Astrocyte of the hippocampus (primary cell): Measurements from ENCODE around the gene MLXIPL.
A peak's percentile ranks its signal among the peaks of the same experiment; 100 is the strongest.
"Not testable (repeated sequence)": the region's sequence is repeated elsewhere in the genome, so short reads cannot be mapped to it uniquely, and the experiment has no call there.

Experiments used
- DNase-seq: peaks from one replicate; pipeline ENCODE4 v3.0.0; 2011; ENCODE audit warnings: low read depth, low spot score

The MLXIPL gene, protein sequence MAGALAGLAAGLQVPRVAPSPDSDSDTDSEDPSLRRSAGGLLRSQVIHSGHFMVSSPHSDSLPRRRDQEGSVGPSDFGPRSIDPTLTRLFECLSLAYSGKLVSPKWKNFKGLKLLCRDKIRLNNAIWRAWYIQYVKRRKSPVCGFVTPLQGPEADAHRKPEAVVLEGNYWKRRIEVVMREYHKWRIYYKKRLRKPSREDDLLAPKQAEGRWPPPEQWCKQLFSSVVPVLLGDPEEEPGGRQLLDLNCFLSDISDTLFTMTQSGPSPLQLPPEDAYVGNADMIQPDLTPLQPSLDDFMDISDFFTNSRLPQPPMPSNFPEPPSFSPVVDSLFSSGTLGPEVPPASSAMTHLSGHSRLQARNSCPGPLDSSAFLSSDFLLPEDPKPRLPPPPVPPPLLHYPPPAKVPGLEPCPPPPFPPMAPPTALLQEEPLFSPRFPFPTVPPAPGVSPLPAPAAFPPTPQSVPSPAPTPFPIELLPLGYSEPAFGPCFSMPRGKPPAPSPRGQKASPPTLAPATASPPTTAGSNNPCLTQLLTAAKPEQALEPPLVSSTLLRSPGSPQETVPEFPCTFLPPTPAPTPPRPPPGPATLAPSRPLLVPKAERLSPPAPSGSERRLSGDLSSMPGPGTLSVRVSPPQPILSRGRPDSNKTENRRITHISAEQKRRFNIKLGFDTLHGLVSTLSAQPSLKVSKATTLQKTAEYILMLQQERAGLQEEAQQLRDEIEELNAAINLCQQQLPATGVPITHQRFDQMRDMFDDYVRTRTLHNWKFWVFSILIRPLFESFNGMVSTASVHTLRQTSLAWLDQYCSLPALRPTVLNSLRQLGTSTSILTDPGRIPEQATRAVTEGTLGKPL

DNA sequence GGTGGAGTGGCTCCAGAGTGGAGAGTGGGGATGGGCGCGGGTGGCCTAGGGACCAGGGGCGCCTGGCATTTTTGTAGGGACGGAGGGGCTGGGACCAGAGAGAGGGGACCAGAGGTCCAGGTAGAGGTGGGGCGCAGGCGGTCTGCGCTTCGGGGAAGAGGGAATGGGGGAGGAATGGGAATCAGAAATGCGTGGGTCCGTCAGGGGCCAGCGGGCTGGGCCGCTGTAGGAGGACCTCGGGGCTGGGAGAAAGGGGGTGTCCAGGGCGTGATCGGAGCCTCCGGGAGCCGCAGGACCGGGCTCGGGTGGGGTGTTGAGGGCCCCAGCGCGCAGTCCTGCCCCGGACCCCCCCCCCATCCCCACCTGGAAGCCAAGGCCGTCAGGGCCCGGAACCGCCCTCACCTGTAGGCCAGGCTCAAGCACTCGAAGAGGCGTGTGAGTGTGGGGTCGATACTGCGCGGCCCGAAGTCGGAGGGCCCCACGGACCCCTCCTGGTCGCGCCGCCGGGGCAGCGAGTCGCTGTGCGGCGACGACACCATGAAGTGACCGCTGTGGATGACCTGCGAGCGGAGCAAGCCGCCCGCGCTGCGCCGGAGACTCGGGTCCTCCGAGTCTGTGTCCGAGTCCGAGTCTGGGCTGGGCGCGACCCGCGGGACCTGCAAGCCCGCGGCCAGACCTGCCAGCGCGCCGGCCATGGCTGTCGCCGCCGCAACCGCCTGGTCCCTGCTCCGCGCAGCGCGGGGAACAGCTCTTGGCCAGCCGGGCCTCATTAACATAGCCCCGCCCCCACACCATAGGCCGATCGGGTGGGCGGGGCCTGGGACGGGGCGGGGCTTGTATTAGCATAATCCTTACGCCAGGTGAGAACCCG lies at the start of gene MLXIPL:
Gene MLXIPL, minus strand, starts transcription at position 725 of the 871 bp plus-strand sequence. Its CDS starts 30 bp downstream, at position 695.
- peak; percentile 78 for DNase-seq

DNA sequence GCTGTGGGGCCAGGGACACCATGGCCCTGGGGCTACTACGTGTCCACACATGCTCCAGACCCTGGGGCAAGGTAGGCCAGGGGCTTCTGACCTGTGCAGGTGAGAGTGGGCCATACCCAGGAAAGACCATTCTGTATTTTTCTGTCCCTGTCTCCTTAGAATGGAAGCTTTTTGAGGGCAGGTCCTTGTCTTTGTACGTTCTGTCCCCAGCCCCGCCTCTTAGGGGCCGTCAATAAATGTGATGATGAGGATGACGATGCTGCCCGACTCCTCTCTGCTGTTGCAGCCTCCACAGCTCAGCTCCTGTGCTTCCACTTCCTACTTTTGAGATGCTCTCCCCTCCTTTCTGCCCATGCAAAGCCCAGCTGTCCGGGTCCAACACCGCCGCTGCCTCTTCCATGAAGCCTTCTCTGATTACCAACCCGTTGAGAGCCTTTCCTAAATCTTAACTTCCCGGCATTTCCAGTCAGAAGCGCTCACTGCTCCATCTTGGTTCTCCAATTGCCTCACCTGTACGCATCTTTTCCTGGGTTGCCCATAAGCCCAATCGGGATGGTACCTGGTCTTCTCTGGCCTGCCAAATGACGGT lies 47.6 kb upstream of the MLXIPL start:
- DNase-seq = no peak

DNA sequence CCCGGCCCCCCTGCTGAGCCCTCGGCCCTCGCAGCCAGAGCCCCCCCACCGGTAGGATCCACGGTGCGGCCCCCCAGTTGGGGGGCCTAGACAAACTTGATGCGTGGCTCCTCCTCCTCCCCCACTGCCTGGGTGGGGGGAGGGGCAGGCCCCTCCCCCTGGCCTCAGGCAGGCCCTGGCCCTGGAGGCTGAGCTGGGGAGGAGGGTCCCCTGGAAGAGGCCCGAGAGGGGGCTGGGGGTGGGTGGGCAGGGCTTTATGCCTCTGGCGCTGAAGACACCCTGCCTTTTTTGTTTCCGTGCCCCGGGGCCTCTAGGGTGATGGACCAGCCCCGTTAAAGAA lies 47.0 kb upstream of the MLXIPL start:
- DNase-seq = no peak

DNA sequence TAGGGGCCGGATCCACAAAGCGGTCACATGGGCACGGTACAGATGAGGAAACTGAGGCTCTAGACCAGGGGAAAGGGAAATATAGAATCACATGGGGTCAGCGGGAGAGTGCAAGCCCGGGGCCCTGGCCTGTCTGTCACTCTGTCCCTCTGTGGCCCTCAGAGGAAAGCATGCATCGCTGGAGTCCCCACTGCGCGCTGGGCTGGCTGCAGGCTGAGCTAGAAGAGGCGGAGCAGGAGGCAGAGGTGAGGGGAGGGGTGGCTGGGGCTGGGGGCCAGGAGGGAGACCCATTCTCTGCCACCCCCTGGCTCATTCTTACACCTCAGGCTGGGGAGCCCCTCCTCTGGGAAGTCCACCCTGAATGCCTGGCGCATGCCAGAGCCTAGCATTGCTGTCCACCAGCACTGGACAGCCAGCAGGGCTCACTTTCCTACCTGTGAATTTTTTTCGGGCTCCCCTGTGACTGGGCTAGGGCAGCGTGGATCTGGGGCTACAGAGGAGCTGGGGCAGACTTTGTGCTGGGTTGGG lies 45.6 kb upstream of the MLXIPL start:
- DNase-seq = no peak

DNA sequence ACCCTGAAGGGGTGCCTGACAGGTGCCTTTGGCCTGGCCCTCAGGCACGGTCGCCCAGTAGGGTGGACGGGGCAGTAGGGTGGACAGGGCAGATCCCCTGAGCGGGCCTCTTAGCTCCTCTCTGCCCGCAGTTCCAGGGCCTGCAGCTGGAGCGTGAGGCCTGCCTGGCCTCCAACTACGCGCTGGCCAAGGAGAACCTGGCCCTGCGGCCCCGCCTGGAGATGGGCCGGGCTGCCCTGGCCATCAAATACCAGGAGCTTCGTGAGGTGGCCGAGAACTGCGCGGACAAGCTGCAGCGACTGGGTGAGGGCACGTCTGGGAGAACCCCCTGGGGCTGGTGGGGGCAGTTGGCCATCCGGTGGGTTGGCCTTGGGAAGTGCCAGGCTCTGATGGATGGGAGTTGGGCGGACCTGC lies 45.0 kb upstream of the MLXIPL start:
- DNase-seq = no peak

DNA sequence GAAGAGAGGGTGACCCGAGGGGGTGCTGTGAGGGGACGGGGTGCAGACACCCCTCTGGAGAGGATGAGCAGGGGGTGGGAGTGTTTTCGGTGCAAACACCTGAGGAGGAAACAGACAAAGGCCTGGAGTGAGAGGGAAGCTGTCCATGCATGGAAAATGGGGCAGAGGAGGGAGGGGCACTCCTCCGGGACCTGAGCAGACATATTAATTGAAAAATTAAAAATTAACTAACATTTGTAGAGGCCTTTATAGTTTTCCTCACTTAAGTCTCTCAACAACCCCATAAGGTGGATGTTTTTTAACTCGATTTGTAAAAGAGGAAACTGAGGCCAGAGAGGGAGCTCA lies 44.5 kb upstream of the MLXIPL start:
- DNase-seq = peak; percentile 23

DNA sequence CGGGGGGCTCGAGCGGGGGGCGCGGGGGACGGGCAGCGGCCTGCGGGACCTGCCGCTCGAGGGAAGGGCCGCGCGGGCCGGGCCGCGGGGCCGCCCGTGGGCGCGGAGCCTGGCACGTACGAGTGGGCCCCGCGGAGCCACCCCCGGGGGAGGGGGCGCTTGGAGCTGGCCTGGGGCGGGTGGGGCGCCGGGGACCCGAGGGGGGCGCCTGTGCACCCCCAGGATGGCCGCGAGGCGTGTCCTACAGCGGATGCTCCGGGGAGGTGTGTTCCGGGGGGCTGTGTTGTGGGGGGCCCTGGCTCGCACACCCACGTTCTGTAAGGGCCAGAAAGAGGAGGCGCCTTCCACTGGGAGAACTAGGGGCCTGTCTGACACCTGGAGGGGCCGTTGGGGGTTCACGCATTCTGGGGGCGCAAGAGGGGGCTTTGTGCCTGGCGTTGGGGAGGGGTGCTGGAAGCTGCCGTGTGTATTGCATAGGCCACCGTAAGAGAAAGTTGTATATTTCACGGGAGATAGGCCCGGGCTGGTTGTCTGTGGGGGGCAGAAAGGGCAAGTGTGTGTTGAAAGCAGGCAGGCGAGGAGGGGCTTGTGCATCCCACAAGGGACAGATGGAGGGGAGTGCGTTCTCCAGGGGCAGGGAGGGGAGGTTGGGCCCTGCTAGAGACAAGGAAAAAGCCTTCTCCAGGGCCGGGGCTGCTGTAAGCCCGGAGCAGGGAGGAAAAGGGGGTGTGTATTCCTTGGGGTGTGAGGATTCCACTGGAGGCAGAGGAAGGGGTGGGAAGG lies 44.0 kb upstream of the MLXIPL start:
- peak; percentile 39 for DNase-seq

DNA sequence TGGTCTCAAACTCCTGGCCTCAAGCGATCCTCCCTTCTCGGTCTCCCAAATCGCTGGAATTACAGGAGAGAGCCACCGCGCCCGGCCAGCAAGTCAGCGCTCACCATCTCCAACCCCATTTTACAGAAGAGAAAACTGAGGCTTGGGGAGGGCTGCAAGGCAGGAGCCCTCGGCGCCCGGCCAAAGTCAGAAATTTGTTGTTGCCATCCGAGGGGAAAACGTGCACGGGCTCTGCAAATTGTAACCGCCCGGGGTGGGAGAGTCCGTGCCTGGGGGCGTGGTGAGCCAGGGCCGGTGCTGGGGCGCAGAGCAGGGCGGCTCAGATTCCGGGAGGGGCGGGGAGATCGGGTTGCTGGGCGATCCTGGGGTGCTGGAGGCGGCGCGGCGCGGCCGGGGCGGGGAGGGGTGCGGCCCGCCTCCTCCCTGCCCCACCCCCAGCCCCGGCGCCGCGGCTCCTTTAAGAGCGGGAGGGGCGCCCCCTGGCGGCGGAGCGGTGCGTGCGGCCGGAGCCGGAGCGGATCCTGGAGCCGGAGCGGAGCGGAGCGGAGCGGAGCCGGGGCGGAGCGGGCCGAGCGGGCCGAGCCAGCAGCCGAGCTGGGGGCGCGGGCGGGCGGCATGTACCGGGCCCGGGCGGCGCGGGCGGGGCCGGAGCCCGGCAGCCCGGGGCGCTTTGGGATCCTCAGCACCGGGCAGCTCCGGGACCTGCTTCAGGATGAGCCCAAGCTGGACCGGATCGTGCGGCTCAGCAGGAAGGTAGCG lies 43.2 kb upstream of the MLXIPL start, which contains the start of gene VPS37D:
Gene VPS37D, plus strand, starts transcription at position 488 of the 759 bp plus-strand sequence. Its CDS starts 128 bp downstream, at position 616.
- peak; percentile 96 for DNase-seq

DNA sequence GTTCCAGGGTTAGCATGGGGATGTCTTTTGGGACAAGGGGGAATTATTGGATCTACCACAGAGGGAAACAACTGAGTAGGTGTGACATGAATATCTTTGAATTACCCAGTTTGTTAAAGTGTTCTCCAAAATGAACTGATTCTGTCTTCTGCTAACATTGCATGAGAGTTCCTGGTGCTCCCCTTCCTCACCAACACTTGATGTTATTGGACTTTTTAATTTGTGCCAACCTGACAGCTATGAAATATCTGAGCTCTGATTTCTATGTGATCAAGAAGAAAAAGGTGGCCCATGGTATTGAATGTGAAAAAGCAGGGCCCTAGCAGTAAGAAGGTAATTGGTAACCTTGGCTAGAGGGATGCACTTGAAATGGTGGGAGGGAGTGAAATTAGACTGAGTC lies 38.7 kb upstream of the MLXIPL start:
- no peak for DNase-seq

DNA sequence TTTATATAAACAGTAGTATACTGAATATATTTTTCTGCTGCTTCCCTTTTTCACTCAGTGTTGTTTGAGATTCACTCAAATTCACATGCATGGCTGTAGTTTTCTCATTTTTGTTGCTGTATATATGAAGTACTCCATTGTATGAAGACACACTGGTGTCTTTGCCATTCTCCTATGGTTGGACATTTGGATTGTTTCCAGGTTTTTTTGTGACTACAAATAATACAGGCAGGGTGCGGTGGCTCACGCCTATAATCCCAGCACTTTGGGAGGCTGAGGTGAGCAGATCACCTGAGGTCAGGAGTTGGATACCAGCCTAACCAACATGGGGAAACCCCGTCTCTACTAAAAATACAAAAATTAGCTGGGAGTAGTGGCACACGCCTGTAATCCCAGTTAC lies 36.3 kb upstream of the MLXIPL start:
- not testable (repeated sequence) for DNase-seq

DNA sequence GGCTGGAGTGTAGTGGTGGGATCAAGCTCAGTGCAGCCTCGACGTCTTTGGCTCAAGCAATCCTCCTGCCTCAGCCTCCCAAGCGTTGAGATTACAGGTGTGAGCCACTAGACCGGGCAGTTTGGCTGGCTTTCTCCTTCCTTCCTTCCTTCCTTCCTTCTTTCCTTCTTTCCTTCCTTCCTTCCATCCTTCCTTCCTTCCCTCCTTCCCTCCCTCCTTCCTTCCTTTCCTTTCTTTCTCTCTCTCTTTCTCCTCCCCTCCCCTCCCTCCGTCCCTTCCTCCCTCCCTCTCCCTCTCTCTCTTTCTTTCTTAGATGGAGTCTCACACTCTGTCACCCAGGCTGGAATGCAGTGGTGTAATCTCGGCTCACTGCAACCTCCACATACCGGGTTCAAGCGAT lies 35.7 kb upstream of the MLXIPL start:
- DNase-seq = no peak

DNA sequence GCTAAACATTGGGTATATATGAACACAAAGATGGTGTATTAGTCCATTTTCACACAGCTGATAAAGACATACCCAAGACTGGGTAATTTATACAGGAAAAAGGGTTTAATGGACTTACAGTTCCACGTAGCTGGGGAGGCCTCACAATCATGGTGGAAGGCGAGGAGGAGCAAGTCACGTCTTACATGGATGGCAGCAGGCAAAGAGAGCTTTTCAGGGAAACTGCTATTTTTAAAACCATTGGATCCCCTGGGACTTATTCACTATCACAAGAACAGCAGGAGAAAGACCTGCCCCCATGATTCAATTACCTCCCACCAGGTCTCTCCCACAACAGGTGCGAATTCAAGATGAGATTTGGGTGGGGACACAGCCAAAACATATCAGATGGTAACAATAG lies 31.0 kb upstream of the MLXIPL start:
- not testable (repeated sequence) for DNase-seq

DNA sequence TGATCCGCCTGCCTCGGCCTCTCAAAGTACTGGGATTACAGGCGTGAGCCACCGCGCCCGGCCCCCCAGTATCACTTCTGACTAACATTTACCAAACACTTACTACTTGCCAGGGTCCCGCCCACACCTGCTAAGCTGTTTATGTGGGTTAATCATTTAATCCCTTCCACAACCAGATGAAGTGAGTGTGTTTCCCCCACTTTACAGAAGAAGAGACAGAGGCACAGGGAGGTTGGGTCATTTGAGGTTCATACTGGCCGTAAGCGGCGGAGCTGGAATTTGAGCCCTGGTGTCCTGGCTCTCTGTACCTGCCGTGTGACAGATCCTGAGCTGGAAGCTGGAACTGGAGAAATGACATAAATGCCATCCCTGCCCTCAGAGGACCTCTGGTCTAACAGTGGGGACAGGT lies 28.2 kb upstream of the MLXIPL start:
- DNase-seq = no peak

DNA sequence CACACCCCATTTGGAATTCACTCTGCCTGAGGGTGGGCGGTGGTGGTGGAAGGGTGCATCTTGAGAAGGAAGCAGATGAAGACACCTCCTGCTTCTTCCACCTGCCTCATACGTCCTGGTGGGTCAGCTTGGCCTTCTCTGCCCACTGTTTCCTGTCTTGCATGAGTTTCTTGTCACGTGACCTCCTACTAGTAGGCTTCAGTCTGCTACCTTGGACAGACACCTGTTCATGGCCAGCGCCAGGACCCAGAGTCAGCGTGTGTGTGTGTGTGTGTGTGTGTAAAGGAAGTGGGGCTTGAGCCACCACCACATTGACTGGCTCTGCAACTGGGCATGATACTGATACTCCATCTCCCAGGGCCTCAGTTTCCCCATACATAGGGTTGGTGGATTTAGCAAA lies 26.2 kb upstream of the MLXIPL start:
- DNase-seq = no peak

DNA sequence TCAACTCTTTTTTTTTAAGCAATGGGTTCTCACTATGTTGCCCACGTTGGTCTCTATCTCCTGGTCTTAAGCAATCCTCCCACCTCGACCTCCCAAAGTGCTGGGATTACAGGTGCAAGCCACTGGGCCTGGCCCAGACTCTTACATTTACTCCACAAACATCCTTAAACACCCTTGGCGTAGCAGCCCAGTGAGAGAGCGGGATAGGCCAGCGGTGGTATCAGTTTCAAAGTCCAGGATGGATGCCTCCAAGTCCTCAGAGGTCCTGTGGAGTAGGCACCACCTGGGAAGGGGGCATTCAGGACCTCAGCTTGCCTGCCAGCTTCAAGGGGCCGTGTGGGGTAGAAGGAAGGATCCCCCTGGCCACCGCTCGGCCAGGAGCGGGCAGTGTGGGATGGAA lies 25.3 kb upstream of the MLXIPL start:
- DNase-seq = no peak

DNA sequence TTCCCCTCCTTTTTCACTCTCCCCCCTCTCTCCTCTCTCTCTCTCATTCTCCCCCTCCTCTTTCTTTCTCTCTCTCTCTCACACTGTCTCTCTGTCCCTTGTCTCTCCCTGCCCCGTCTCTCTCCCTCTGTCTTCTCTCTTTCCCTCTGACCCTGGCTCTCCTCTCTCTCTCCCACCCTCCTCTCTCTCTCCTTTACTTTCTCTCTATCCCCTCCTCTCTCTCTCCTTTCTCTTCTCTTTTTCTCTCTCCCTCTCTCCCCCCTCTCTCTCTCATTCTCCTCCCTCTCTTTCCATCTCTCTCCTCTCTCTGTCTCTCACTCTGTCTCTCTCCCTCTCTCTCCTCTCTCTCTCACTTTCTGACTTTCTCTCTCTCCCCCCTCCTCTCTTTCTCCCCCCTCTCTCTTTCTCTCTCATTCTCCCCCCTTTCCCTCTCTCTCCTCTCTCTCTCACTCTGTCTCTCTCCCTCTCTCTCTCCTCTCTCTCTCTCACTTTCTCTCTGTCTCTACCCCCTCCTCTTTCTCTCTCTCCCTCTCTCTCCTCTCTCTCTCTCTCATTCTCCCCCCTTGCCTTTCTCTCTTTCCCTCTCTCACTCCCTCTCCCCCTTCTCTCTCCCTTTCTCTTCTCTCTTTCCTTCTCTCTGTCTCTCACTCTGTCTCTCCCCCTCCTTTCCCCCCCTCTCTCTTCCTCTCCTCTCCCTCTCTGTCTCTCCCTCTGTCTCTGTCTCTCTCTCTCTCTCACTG lies 24.4 kb upstream of the MLXIPL start:
- DNase-seq = no peak

DNA sequence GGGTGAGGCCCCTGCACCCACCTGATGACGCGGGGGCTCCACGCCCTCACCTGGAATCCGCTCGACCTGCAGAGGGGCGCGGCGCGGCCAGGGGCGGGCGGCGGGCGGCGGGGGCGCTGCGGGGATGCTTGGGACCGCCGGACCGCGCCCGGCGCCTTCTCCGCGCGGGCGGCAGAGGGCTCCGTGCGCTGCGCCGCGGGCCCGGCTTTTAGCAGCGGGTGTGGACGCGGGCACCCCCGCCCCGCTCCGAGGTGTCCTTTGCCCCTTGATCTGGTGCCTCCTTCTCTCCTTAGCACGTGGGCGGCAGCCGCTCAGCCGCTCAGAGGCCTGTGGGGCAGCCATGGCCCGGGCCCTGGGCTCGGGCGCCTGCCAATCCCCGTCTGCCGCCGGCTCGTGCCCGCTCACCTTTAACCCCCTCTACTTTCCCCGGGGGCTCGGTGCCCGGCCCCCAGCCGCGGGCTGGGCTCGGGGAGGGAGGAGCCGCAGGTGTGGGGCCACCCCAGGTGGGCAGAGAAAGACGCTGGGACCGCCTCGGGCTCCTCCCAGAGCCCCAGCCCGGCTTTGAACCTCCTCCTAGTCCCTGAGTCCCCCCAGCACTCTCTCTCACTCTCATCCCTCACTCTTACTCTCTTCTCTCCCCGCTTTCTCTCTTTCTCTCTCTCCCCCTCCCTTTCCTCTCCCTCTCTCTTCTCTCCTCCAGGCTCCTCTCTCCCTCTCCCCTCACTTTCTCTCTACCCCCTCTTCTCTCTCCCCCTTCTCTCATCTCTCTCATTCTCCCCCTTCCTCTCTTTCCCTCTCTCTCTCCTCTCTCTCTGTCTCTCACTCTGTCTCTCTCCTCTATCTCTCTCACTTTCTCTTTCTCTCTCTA lies 23.6 kb upstream of the MLXIPL start:
- peak; percentile 24 for DNase-seq
